GM23248 (cell line): Measurements from ENCODE around the gene DSE. TPM values are rescaled to one million over a fixed set of nuclear protein-coding genes. Genes with fewer than 3 reads are reported as not detected.

Experiments used
- DNase-seq: peaks from one replicate; pipeline ENCODE4 v3.0.0-alpha.2; 2015
- H2AFZ ChIP-seq: fragments of 200-600 bp; sonication (generic); 2 replicates; pipeline ENCODE4 v1.6.1; 2016; ENCODE audit warnings: antibody characterized with exemption
- H3F3A ChIP-seq: fragments of 200-600 bp; sonication (generic); 2 replicates; pipeline ENCODE4 v1.6.1; 2016; ENCODE audit warnings: mild to moderate bottlenecking, antibody characterized with exemption, mixed run types; ENCODE audit not compliant: insufficient read depth
- H3K27ac ChIP-seq: fragments of 200-600 bp; sonication (generic); 2 replicates; pipeline ENCODE4 v1.5.1; 2016; ENCODE audit warnings: mild to moderate bottlenecking
- H3K27me3 ChIP-seq: fragments of 200-600 bp; sonication (generic); replicated peaks from 2 replicates; pipeline ENCODE4 v1.6.1; 2016; ENCODE audit warnings: mild to moderate bottlenecking; ENCODE audit not compliant: insufficient read depth
- H3K36me3 ChIP-seq: fragments of 200-600 bp; sonication (generic); 2 replicates; pipeline ENCODE4 v1.6.1; 2016; ENCODE audit warnings: low read depth, mild to moderate bottlenecking
- H3K4me1 ChIP-seq: fragments of 200-600 bp; sonication (generic); 2 replicates; pipeline ENCODE4 v1.6.1; 2016; ENCODE audit warnings: mild to moderate bottlenecking; ENCODE audit not compliant: insufficient read depth
- H3K4me2 ChIP-seq: fragments of 200-600 bp; sonication (generic); one replicate; pipeline ENCODE4 v1.6.1; 2016; ENCODE audit warnings: mild to moderate bottlenecking; ENCODE audit not compliant: unreplicated experiment
- H3K4me3 ChIP-seq: fragments of 200-600 bp; sonication (generic); 2 replicates; pipeline ENCODE4 v1.5.1; 2016; ENCODE audit warnings: mild to moderate bottlenecking
- H3K79me2 ChIP-seq: fragments of 200-600 bp; sonication (generic); 2 replicates; pipeline ENCODE4 v1.6.1; 2016; ENCODE audit warnings: mild to moderate bottlenecking; ENCODE audit not compliant: insufficient read depth
- H3K9ac ChIP-seq: fragments of 200-600 bp; sonication (generic); 2 replicates; pipeline ENCODE4 v1.6.1; 2016; ENCODE audit warnings: mild to moderate bottlenecking
- H3K9me2 ChIP-seq: fragments of 200-600 bp; sonication (generic); 2 replicates; pipeline ENCODE4 v1.6.1; 2016; ENCODE audit warnings: mixed run types, mild to moderate bottlenecking, moderate library complexity; ENCODE audit not compliant: insufficient read depth
- H3K9me3 ChIP-seq: fragments of 200-600 bp; sonication (generic); one replicate; pipeline ENCODE4 v1.6.1; 2017; ENCODE audit warnings: low read depth
- H4K20me1 ChIP-seq: fragments of 200-600 bp; sonication (generic); 2 replicates; pipeline ENCODE4 v1.6.0; 2016; ENCODE audit not compliant: insufficient read depth
- EZH2 ChIP-seq: fragments of 200-600 bp; sonication (generic); IDR thresholded peaks from 2 replicates; pipeline ENCODE4 v1.6.1; 2018; ENCODE audit warnings: antibody characterized with exemption, mild to moderate bottlenecking; ENCODE audit not compliant: insufficient read depth, poor library complexity, severe bottlenecking
- EZH2phosphoT487 ChIP-seq: fragments of 200-600 bp; sonication (generic); IDR thresholded peaks from 2 replicates; pipeline ENCODE4 v1.6.1; 2018; ENCODE audit warnings: antibody characterized with exemption, moderate library complexity, mild to moderate bottlenecking, low read depth; ENCODE audit not compliant: insufficient read depth
- WGBS, 2 experiments: methylation state at CpG; one replicate each; pipeline ENCODE4 v1.1.6; 2015 to 2017; ENCODE audit warnings: low lambda C conversion rate in 2 of 2, low coverage in 1 of 2; ENCODE audit errors: missing lambda C conversion rate in 2 of 2; 5-methylcytosine and 5-hydroxymethylcytosine counted together
- in situ Hi-C: fragments of 300-500 bp; cut with MboI; formaldehyde crosslinking; loops from 2 replicates; pipeline ENCODE4 v1.15.0; 2020
- polyA plus RNA-seq: library from polyadenylated mRNA; unstranded; fragments of >200 nt; fragmentation: Nextera tagmentation; extraction: Ambion mirVana; gene quantifications from 2 replicates; pipeline ENCODE4 v1.2.1, GENCODE V29; 2016
- total RNA-seq: library from RNA; depleted of rRNA; stranded (reverse); fragments of >200 nt; shearing (Covaris generic); gene quantifications from 2 replicates; pipeline ENCODE4 v1.2.3, GENCODE V29; 2014

The DSE gene
- total and polyA plus RNA-seq, 2 experiments from 2014 or later = 42.7 to 83.9 TPM

DNA sequence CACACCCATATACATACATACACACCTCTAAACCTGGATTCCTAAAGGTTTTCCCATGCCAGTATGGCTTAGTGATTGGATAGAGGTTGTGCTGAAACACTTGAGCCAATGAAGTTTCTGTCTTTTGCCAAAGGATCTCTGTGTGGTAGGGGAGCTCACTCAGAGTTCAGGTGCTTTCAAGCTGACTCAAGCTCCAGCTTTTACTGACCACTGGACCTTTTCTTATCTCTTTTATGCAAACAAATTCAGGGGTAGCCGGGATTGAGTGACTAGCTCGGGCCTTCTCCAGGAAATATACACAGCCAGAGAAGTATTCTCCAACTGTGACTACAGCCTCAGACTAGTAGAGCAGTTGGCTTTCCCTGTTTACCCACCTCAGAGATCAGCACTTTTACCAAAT, 21.5 kb upstream of the DSE start:
- WGBS, 2 experiments = 90 to 96% methylated on average over 2 of the region's 2 CpGs
- no peak for DNase-seq

DNA sequence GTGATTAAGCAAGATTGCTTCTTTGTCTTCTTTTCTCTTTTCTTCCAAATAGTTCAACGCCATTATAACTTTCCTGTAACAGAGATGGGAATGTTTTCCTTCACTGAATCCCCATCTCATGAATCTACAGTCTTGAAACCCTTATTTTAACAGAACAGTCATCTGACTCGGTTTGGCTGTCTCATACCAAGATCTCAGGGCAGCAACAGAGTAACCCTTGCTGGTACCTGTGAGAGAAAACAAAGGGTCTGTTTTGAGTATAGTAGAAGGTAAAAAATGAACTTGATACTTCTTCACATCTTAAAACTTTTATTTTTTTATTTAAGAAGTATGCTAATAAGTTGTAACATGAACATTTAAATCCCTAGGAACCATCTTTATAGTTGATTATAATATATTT, 19.6 kb upstream of the DSE start:
- no peak for DNase-seq
- no peaks in the 10 kb centered on the region for H3K36me3 ChIP-seq
- no peaks in the 10 kb centered on the region for H3K9me2 ChIP-seq
- H3K4me2 ChIP-seq = no peak overlapping the region
- H3K4me3 ChIP-seq = no peak overlapping the region
- WGBS, 2 experiments = 39 to 41% methylated on average over 2 of the region's 2 CpGs
- no peak overlapping the region for H3K9ac ChIP-seq
- no peaks in the 10 kb centered on the region for H3K27me3 ChIP-seq
- in situ Hi-C loops = no loop called here
- H3F3A ChIP-seq = peaks cover 9% of the 10 kb centered on the region
- H3K27ac ChIP-seq = no peak overlapping the region
- H3K4me1 ChIP-seq = peaks cover 28% of the 10 kb centered on the region
- TF ChIP-seq EZH2 = no peak
- no peak for TF ChIP-seq EZH2phosphoT487
- H3K9me3 ChIP-seq = no peaks in the 10 kb centered on the region
- no peaks in the 10 kb centered on the region for H4K20me1 ChIP-seq
- H2AFZ ChIP-seq = no peak overlapping the region
- no peaks in the 10 kb centered on the region for H3K79me2 ChIP-seq

More for the DNA sequence above, 21.5 kb upstream of the DSE start:
- TF ChIP-seq EZH2phosphoT487 (no peak), EZH2 (no peak)
- no peaks in the 10 kb centered on the region for H3K79me2 ChIP-seq
- H2AFZ ChIP-seq = no peak overlapping the region
- H3F3A ChIP-seq = peaks cover 9% of the 10 kb centered on the region
- no peak overlapping the region for H3K27ac ChIP-seq
- no peaks in the 10 kb centered on the region for H4K20me1 ChIP-seq
- H3K9ac ChIP-seq = no peak overlapping the region
- in situ Hi-C loops = no loop called here
- peaks cover 21% of the 10 kb centered on the region for H3K4me1 ChIP-seq
- H3K27me3 ChIP-seq = no peaks in the 10 kb centered on the region
- no peaks in the 10 kb centered on the region for H3K36me3 ChIP-seq
- no peak overlapping the region for H3K4me3 ChIP-seq
- H3K9me3 ChIP-seq = no peaks in the 10 kb centered on the region
- H3K9me2 ChIP-seq = no peaks in the 10 kb centered on the region
- no peak overlapping the region for H3K4me2 ChIP-seq

DNA sequence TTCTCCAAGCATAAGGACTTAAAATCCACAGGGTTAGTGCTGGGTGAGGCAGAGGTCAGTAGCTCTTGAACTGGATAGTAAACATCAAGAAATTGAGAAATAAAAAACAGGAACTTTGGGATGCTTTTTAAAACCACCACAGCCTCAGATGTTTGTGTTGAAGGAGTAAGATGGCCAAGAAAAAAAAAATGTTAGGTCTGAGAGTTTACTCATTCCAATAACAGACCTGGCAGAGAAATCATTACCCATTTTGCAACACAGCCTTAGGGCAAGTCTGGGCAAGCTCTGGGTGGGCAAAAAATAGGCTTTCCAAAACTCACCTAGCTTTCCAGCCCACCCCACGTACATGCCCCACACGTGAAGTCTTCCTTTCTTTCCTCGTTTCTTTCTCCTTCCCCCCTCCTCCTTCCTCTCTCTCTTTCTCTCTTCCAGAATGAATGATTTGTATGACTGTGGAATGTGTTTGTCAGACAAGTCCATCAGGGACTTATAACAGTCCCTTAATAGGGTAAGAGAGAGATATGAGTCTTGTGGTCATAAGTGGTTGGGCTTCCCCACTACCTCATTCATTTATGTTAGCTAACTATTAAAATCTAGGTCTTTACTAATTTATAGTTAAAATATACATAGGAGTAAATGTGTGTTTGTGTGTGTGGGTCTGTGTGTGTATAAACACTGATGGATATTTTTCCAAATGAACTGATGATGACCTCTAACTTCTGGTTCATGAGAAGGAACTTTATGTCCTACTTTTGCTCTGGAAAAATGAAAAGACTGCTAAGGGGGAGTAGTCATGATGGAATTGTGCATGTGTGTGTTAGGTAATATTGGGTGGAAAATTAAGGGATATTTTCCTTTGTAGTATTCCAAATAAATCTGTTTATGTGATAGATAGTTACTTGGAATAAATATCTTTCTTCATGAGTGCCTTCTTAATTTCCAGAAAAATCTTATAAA, 18.0 kb upstream of the DSE start:
- H3K4me3 ChIP-seq = peak overlapping the region; percentile 16; the same call in 1 of the 2 replicates
- in situ Hi-C loops = no loop called here
- H3K9me3 ChIP-seq = no peaks in the 10 kb centered on the region
- H3K79me2 ChIP-seq = no peaks in the 10 kb centered on the region
- TF ChIP-seq EZH2 (no peak), EZH2phosphoT487 (no peak)
- H2AFZ ChIP-seq = peak overlapping the region; percentile 74
- H3K9me2 ChIP-seq = no peaks in the 10 kb centered on the region
- H3K9ac ChIP-seq = 0 out of 2 replicates have a peak overlapping the region, but pooled peaks have one; percentile 18
- peak overlapping the region; percentile 42 for H3K4me2 ChIP-seq
- WGBS, 2 experiments = 3% methylated on average over 3 of the region's 3 CpGs
- H3K36me3 ChIP-seq = no peaks in the 10 kb centered on the region
- H3K27me3 ChIP-seq = no peaks in the 10 kb centered on the region
- H3K4me1 ChIP-seq = peaks cover 28% of the 10 kb centered on the region
- no peaks in the 10 kb centered on the region for H4K20me1 ChIP-seq
- H3F3A ChIP-seq = peaks cover 9% of the 10 kb centered on the region
- peak; percentile 71 for DNase-seq
- peak overlapping the region; percentile 66 for H3K27ac ChIP-seq

DNA sequence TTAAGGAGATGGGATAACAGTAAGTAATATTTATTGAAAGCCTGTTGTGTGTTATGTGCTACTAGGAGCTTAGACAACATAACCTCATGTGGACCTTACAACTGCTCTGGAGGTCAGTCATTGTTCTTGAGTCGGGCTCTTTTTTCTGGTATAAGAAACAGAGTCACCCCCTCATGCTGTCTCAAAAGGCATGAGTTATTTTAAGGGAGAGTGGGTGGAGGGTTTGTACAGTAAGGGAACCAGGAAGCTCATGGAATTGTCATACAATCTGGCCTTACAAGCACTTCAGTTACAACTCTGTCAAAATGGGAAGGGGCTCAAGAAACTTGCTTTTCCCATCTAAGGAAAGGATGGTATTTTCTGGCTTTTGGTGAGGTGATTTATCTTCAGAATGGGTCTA, 16.5 kb upstream of the DSE start:
- TF ChIP-seq EZH2 (no peak), EZH2phosphoT487 (no peak)
- Histone ChIP-seq H3K9me2 (no peaks in the 10 kb centered on the region), H3K9ac (no peak overlapping the region), H3F3A (peaks cover 9% of the 10 kb centered on the region), H3K4me2 (no peak overlapping the region), H3K9me3 (no peaks in the 10 kb centered on the region), H3K36me3 (no peaks in the 10 kb centered on the region), H2AFZ (peak overlapping the region; percentile 21; the same call in 1 of the 2 replicates), H3K79me2 (no peaks in the 10 kb centered on the region), H3K27me3 (no peaks in the 10 kb centered on the region), H3K4me3 (no peak overlapping the region), H3K4me1 (peaks cover 28% of the 10 kb centered on the region), H3K27ac (no peak overlapping the region), H4K20me1 (no peaks in the 10 kb centered on the region)
- WGBS, 2 experiments = 65 to 85% methylated on average over 1 of the region's 1 CpG
- peak; percentile 2 for DNase-seq
- in situ Hi-C loops = no loop called here
